Endodermal cell (in vitro differentiated cells): Measurements from ENCODE around the gene YIPF1. TPM values are rescaled to one million over a fixed set of nuclear protein-coding genes. Genes with fewer than 3 reads are reported as not detected.

ENCODE experiments used
- DNase-seq: peaks from one replicate; pipeline ENCODE4 v3.0.0-alpha.2; 2017
- H3K27ac ChIP-seq: 2 replicates; pipeline ENCODE4 v1.5.1; 2013; ENCODE audit warnings: mild to moderate bottlenecking, low read depth, low read length, moderate library complexity
- H3K27me3 ChIP-seq: 2 replicates; pipeline ENCODE4 v1.6.1; 2013; ENCODE audit warnings: mild to moderate bottlenecking, low read length, moderate library complexity; ENCODE audit not compliant: insufficient read depth, control insufficient read depth, poor library complexity, severe bottlenecking
- H3K36me3 ChIP-seq: 2 replicates; pipeline ENCODE4 v1.7.0; 2013; ENCODE audit warnings: mild to moderate bottlenecking, low read length, moderate library complexity; ENCODE audit not compliant: control insufficient read depth, insufficient read depth
- H3K4me1 ChIP-seq: one replicate; pipeline ENCODE4 v1.7.0; 2013; ENCODE audit warnings: low read length; ENCODE audit not compliant: control insufficient read depth, insufficient read depth
- H3K4me3 ChIP-seq: 2 replicates; pipeline ENCODE4 v1.5.1; 2013; ENCODE audit warnings: mild to moderate bottlenecking, low read length, moderate library complexity
- H3K9ac ChIP-seq: 2 replicates; pipeline ENCODE4 v1.6.1; 2013; ENCODE audit warnings: mild to moderate bottlenecking, low read length, moderate library complexity; ENCODE audit not compliant: poor library complexity, severe bottlenecking; ENCODE audit errors: extremely low read depth
- H3K9me3 ChIP-seq: 2 replicates; pipeline ENCODE4 v1.6.1; 2013; ENCODE audit warnings: mild to moderate bottlenecking, low read length, moderate library complexity; ENCODE audit not compliant: control insufficient read depth
- H3K27ac Mint-ChIP-seq: 2 replicates; pipeline ENCODE4 v1.8.0; 2020; ENCODE audit warnings: mixed read lengths
- H3K27me3 Mint-ChIP-seq: 2 replicates; pipeline ENCODE4 v1.8.0; 2021; ENCODE audit warnings: mild to moderate bottlenecking, mixed read lengths; ENCODE audit not compliant: insufficient read depth
- H3K36me3 Mint-ChIP-seq: 2 replicates; pipeline ENCODE4 v1.8.0; 2020; ENCODE audit warnings: low read depth, mixed read lengths
- H3K4me1 Mint-ChIP-seq: 2 replicates; pipeline ENCODE4 v1.8.0; 2020; ENCODE audit warnings: mixed read lengths
- H3K4me3 Mint-ChIP-seq: 2 replicates; pipeline ENCODE4 v1.8.0; 2020; ENCODE audit warnings: mild to moderate bottlenecking, moderate library complexity, mixed read lengths
- H3K9me3 Mint-ChIP-seq: 2 replicates; pipeline ENCODE4 v1.8.0; 2020; ENCODE audit warnings: mild to moderate bottlenecking, mixed read lengths
- WGBS, 2 experiments: methylation state at CpG; one replicate each; pipeline versions ENCODE4 v1.1.5 to v1.1.7; 2013; ENCODE audit warnings: missing lambda C conversion rate in 2 of 2, mixed read lengths in 1 of 2; ENCODE audit not compliant: insufficient coverage in 1 of 2, insufficient read length in 1 of 2; 5-methylcytosine and 5-hydroxymethylcytosine counted together
- total RNA-seq, 2 donors: library from RNA; stranded (reverse); fragmentation: NEBNext Ultra II Directional in 1 of 2; extraction: Animal tissue kit (Norgen Biotek cat#: 25700) in 1 of 2; gene quantifications; 2 replicates in 1 of 2; 3 replicates in 1 of 2; pipeline ENCODE4 v1.2.1, GENCODE V29; 2021
- TF ChIP-seq, protein P1 (sequence below): fragments of 200-600 bp; sonication (generic); conservative IDR thresholded peaks from 2 replicates; pipeline ENCODE4 v1.5.0; 2021; ENCODE audit warnings: antibody characterized with exemption, mild to moderate bottlenecking

YIPF1 gene
- total RNA-seq, 2 donors from 2014 or later, result 32.7 to 32.8 TPM

DNA sequence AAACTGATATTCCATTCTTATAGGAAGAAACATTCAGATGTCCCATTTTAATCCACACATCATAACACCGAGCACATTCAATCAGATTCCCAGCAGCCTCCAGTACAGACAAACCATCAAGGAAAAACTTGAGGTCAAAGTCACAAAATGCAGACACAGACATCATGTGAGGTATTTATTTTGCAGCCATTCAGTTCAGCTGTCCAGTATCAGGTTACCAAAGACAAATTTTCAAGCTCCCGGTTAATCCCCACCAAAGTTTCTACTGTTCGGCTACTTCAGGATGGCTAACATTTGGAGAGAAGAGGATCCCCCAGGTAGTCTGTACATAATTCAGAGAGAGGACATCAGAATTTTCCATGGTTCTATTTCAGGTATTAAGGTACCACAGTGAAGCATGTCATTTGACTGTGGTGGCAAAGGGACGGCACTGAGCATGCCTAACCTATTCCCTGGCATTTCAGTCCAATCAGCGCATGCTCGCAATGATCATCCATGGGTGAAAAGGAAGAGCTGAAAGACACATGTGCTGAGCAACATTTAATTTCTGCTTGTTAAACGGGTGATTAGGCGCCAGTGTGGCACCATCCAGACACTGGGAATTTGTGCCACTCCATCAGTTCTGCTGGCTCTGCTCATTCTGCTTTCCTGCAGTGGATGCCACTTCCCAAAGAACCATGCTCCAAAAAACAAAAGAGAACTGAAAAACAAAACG lies 37.9 kb downstream of the YIPF1 start:
- Mint-ChIP-seq H3K4me3 (no peak overlapping the region), H3K4me1 (no peaks in the 10 kb centered on the region), H3K36me3 (peaks cover 51% of the 10 kb centered on the region), H3K27ac (no peak overlapping the region), H3K9me3 (no peaks in the 10 kb centered on the region), H3K27me3 (no peaks in the 10 kb centered on the region)
- TF ChIP-seq, protein P1, sequence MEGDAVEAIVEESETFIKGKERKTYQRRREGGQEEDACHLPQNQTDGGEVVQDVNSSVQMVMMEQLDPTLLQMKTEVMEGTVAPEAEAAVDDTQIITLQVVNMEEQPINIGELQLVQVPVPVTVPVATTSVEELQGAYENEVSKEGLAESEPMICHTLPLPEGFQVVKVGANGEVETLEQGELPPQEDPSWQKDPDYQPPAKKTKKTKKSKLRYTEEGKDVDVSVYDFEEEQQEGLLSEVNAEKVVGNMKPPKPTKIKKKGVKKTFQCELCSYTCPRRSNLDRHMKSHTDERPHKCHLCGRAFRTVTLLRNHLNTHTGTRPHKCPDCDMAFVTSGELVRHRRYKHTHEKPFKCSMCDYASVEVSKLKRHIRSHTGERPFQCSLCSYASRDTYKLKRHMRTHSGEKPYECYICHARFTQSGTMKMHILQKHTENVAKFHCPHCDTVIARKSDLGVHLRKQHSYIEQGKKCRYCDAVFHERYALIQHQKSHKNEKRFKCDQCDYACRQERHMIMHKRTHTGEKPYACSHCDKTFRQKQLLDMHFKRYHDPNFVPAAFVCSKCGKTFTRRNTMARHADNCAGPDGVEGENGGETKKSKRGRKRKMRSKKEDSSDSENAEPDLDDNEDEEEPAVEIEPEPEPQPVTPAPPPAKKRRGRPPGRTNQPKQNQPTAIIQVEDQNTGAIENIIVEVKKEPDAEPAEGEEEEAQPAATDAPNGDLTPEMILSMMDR, result no peak
- Histone ChIP-seq H3K4me1 (no peaks in the 10 kb centered on the region), H3K27me3 (no peaks in the 10 kb centered on the region), H3K9ac (no peak overlapping the region), H3K27ac (no peak overlapping the region), H3K4me3 (no peak overlapping the region), H3K9me3 (no peaks in the 10 kb centered on the region), H3K36me3 (peaks cover 38% of the 10 kb centered on the region)
- no peak for DNase-seq
- 93 to 97% methylated on average over 7 to 9 of the region's 9 CpGs for WGBS, 2 experiments

DNA sequence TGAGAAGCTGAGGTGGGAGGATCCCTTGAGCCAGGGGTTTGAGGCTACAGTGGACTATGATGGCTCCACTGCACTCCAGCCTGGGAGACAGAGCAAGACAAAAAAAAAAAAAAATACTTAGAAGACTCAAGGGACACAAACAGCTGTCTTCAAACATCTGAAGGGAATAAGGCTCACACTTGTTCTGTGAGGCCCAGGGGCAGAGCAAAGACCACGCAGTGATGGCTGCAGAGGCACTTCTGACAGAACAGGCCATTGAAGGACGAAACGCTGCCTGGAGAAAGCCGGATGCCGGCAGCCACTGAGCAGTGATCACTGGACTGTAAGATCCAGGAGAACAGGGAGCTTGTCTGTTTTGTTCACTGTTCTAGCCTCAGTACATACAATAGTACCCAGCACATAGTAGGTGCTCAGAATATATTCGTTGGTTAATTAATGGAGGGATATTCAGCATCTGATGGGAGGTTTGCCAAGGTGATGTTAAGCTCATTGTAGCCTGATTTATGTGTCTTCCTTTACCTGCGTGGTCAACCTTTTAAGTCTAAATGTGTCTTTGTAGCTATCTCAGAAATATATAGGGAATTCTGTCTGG lies 39.4 kb downstream of the YIPF1 start:
- 96 to 100% methylated on average over 5 to 7 of the region's 7 CpGs for WGBS, 2 experiments
- Histone ChIP-seq H3K27ac (no peak overlapping the region), H3K4me1 (no peaks in the 10 kb centered on the region), H3K27me3 (no peaks in the 10 kb centered on the region), H3K9me3 (no peaks in the 10 kb centered on the region), H3K9ac (no peak overlapping the region), H3K4me3 (no peak overlapping the region), H3K36me3 (peaks cover 24% of the 10 kb centered on the region)
- TF ChIP-seq, protein P1, result no peak
- no peaks in the 10 kb centered on the region for H3K4me1 Mint-ChIP-seq
- H3K4me3 Mint-ChIP-seq, result no peak overlapping the region
- no peaks in the 10 kb centered on the region for H3K27me3 Mint-ChIP-seq
- H3K27ac Mint-ChIP-seq, result no peak overlapping the region
- H3K36me3 Mint-ChIP-seq, result peaks cover 48% of the 10 kb centered on the region
- DNase-seq, result no peak
- no peaks in the 10 kb centered on the region for H3K9me3 Mint-ChIP-seq

DNA sequence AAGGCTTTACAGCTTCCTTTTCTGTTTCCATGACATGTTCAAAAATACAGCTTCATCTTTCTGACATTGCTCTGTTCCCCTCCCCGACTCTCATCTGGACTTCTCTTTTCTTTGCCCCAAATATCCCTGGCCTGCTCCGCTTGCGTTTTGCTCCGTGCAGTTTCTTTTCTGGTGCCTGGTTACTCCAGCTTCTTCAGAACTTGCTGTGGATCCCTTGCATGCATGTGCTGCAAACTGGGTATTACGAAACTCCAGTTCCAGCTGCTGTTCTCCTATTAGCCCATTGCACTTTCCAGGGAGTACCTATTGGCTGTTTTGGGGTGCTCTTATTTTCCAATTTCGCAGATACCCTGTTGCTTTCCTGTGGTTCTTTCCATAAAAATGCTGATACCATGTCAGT lies 41.6 kb downstream of the YIPF1 start:
- no peak overlapping the region for H3K9ac ChIP-seq
- no peaks in the 10 kb centered on the region for H3K4me1 Mint-ChIP-seq
- H3K27ac ChIP-seq, result no peak overlapping the region
- no peak overlapping the region for H3K4me3 Mint-ChIP-seq
- no peaks in the 10 kb centered on the region for H3K27me3 ChIP-seq
- no peak overlapping the region for H3K4me3 ChIP-seq
- peaks cover 11% of the 10 kb centered on the region for H3K9me3 Mint-ChIP-seq
- TF ChIP-seq, protein P1, result no peak
- WGBS, 2 experiments, result 87 to 92% methylated on average over 6 of the region's 6 CpGs
- DNase-seq, result no peak
- no peaks in the 10 kb centered on the region for H3K4me1 ChIP-seq
- peaks cover 10% of the 10 kb centered on the region for H3K36me3 ChIP-seq
- no peaks in the 10 kb centered on the region for H3K27me3 Mint-ChIP-seq
- no peak overlapping the region for H3K27ac Mint-ChIP-seq
- no peaks in the 10 kb centered on the region for H3K9me3 ChIP-seq
- H3K36me3 Mint-ChIP-seq, result peaks cover 34% of the 10 kb centered on the region
